Activated CD8-positive, alpha-beta memory T cell treated with anti-CD3 and anti-CD28 coated beads for 48 hours (primary cell): ENCODE measurements around the gene CYP4F22.
"Not testable (repeated sequence)": the region's sequence is repeated elsewhere in the genome, so short reads cannot be mapped to it uniquely, and the experiment has no call there.

Experiments used
- DNase-seq, 3 experiments: peaks; one replicate each; pipeline ENCODE4 v3.0.0-alpha.2; 2020; ENCODE audit warnings: low read depth in 2 of 3, low spot score in 2 of 3

CYP4F22 gene

DNA sequence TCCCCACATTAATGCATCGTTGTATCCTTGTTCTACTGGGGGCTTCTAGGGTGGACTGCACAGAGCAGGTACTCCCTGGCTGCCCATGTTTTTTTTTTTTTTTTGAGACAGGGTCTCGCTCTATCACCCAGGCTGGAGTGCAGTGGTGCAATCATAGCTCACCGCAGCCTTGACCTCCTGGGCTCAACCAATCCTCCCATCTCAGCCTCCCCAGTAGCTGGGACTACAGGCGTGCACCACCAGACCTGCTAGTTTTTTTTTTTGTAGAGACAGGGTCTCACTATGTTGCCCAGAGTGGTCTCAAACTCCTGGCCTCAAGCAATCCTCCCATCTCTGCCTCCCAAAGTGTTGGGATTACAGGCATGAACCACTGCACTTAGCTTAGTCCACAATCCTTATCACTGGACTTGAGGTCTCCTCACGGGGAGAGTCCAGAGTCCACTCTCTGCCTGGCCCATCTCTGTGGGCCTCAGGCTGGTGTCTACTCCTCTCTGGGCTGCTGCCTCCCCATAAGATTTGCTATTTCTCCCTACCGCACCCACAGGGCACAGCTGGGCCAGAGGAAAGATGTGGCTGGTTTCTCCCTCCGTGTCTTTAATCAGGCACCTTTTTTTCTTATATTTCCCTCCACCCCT lies 56.3 kb downstream of the CYP4F22 start:
- no peak for DNase-seq

DNA sequence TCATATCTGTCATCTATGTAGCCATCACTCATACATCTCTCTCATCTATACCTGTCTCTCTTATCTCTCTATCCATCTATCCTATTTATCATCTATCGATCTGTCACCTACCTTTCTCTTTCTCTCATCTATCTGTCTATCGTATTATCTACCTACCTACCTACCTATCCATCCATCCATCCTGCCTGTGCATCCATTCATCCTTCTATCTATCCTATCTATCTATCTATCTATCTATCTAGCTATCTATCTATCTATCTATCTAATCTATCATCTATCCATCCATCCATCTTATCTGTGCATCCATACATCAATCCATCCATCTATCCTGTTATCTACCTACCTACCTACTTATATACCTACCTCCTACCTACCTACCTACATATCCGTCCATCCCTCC lies 62.1 kb downstream of the CYP4F22 start:
- no peak for DNase-seq

DNA sequence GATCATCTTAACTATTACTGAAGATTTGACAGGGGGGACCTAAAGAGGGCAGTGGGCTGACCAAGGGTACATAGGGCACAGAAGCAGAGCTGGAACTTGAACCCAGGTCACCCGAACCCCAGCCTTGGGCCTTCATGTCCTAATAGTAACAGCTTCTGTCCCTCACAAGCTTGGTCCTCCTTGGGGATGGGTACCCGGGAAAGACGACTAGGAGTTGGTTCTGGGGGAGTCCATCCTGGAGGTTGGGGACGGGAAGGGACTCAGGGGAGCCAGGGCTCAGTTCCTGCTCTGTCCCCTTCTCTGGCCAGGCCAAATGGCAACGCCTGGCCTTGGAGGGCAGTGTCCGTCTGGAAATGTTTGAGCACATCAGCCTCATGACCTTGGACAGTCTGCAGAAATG lies 67.1 kb downstream of the CYP4F22 start:
- DNase-seq, result no peak

DNA sequence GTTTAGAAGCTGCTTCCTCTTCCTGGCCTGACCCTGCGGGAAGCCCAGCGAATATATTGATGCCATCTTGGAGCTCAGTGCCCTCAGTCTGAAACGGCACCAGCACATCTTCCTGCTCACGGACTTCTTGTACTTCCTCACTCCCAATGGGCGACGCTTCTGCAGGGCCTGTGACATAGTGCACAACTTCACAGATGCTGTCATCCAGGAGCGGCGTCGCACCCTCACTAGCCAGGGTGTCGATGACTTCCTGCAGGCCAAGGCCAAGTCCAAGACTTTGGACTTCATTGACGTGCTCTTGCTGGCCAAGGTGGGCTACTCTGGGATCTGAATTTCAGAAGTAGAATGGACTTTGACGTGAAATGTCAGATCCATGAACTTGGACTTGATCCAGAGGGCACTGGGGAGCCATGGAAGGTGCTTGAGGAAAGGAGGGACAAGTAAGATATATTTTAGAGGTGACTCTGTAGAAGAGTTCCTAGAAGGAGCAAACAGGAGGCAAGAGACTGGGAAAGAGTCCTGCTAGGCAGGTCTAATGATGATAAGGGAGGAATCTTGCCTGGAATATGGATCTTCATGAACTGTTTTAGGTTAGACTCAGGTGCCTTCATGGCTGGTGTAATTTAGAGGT lies 68.3 kb downstream of the CYP4F22 start:
- no peak for DNase-seq

DNA sequence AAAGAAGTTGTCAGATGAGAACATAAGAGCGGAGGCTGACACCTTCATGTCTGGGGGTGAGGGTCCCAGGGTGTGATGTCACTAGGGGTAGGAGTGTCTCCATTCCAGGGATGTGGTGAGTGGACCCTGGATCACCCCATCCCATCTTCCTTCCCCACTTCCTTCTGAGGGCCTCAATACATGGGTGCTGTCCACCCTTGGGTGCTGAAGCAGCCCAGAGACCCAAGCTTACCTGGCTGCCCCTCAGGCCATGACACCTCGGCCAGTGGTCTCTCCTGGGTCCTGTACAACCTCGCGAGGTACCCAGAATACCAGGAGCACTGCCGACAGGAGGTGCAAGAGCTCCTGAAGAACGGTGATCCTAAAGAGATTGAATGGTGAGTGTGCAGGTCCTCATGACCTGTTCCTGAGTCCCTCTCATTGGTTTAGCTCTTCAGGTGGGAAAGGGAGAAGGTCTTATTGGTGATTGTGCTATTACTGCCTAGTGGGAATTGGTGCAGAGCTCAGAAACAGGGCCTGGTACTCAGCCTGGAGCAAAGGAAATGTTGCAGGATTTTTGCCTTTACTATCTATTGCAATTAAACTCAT lies 69.0 kb downstream of the CYP4F22 start:
- no peak for DNase-seq

DNA sequence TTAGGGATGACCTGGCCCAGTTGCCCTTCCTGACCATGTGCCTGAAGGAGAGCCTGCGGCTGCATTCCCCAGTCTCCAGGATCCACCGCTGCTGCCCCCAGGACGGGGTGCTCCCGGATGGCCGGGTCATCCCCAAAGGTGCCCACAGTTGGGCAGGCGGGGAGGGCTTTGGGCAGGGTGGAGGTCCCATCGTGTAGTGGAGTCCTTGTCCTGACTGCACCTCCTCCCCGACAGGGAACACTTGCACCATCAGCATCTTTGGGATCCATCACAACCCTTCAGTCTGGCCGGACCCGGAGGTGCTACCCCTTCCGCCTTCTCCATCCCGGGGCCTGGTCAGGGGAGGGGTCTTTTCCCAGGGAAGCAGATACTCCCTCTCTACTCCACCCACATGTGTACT lies 75.0 kb downstream of the CYP4F22 start:
- no peak for DNase-seq

DNA sequence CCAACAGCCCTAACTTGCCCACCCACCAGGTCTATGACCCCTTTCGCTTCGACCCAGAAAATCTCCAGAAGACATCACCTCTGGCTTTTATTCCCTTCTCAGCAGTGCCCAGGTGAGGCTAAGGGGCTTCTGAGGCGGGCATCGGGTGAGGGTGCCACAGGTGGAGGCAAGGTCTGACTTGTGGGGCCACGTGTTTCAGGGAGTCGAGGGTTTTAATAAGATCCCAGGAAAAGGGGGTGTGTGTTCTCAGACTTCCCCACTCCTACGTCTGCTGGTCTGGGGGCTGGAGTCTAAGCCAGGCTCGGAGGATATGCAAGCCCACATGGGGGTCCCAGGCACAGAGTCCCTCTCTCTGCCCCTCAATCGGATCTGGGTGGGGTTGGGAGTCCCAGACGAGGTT lies 75.8 kb downstream of the CYP4F22 start:
- DNase-seq, result no peak

DNA sequence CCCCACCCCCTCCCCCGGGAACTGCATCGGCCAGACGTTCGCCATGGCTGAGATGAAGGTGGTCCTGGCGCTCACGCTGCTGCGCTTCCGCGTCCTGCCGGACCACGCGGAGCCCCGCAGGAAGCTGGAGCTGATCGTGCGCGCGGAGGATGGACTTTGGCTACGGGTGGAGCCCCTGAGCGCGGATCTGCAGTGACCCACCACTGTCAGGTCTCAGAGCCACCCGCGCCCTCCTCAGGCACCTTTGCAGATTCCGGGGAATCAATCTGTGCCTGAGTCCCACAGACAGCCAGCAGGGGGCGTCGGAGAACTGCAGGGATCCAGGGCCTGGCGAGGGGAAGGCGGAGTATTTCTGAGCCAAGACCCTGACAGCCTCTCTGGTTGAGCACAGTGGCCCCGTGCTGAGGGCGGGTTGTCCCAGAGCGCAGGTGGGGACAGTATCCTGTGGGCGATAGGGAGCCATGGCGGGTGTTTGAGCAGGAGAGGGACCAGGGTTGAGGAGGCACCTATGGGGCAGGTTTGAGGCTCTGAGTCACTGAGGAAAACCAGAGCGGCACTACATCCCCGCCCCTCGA lies 76.3 kb downstream of the CYP4F22 start:
- peak; percentile 59 to 90 (median 78) for DNase-seq

DNA sequence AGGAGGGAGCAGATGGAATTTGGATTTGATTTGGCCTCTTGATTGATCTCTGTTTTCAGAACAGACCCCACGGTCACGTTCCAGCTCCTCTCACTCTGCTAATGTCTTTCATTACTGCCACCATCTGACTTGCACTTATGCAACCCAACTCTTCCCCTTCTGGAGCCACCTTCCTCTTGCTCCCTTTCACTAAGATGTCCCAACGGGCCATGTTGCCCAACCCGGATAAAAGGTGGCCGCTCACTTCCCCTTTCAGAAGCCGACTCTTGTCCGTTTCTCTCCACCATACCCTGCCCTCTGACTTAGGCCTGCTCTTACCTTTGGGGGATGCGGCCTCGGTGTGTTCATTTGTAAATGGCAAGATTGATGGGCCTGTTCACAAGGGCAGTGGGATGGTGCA lies 79.3 kb downstream of the CYP4F22 start:
- no peak for DNase-seq

DNA sequence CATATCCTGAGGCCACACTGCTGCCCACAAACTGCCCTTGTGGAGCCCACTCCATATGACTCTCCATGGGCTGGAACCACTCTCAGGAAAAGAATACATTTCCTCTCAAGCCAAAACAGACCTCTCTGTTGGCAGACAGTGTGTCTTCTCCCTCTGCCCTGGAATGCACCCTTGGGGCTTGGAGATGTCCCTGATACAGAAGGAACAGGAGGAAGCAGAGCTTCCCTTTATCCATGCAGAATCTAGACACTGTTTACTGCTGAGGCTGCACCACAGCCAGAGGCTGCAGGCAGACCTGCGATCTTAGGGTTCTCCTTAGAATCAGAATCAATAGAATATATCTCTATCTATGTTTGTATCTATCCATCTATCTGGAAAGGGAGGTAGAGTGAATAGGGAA lies 79.9 kb downstream of the CYP4F22 start:
- DNase-seq, result no peak

DNA sequence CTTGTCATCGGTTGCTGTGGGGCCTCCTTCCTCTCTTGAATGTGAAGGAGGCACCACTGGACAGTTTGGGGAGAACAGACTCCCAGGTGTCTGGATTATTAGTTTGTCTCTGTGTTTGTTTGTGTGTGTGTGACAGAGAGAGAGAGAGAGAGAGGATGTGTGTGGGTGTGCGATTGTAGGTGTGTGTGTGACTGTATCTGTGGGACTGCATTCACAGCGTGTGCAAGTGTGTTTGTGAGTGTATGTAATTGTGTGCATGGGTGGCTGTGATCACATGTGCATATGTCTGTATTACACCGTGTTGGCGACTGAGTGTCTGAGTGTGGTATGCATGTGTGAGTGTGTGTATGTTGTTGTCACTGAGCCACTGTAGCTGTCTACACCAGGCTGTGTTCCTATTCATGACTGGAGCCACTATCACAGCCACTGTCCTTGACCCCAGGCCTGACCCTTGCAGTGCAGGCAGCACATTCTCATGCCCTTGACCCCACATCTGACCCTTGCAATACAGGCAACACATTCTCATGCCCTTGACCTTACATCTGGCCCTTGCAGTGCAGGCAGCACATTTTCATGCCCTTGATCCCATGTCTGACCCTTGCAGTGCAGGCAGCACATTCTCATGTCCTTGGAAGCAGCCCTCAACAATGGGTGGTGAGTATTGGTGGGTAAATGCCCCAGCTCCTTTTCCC lies 81.6 kb downstream of the CYP4F22 start:
- DNase-seq, result no peak

DNA sequence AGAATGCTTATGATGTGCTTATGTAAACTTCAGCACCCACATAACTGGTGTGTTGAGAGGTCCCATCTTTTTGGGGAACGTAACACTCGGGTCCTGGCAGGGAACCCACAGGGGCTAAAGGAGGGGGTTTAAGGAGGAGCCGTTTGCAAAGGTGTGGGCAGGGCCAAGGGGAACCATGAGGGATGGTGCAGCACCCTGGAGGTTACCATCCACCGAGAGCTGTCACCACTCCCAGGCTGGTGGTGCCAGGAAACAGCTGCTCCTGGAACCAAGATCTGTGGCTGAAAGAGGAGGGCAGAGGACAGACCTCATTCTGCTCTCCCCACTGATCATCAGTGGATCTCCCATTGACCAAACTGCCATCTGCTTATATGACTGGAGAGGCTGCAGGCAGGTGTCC lies 83.5 kb downstream of the CYP4F22 start:
- DNase-seq, result no peak

DNA sequence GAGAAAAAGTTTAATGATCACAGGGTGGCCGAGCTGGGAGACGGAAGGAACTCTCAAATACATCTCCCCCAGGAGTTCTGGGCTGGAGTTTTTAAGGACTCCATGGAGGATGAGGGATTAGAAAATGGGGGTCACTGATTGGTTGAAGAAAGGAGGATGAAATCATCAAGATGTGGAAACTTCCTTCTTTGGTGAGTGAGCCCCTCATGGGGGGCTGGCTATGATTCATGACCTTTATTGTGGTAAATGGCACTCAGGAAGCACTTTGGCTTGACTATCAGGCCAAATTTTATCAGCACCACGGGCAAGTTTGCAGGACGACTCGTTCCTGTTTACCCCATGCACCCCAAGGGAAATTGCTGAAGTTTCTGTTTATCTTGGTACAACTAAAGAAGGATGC lies 84.2 kb downstream of the CYP4F22 start:
- DNase-seq, result not testable (repeated sequence)

DNA sequence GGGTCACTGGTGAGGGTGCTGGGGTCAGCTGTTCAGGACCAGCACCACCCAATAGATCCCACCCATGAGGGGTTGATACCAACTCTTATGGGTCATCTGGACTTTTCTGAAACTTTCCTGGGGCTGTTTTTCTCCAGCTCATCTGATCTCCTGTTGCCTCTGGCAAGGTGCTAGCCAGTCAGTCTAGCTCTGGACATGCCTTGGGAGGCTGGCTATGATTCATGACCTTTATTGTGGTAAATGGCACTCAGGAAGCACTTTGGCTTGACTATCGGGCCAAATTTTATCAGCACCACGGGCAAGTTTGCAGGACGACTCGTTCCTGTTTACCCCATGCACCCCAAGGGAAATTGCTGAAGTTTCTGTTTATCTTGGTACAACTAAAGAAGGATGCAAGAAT lies 85.4 kb downstream of the CYP4F22 start:
- DNase-seq, result not testable (repeated sequence)

DNA sequence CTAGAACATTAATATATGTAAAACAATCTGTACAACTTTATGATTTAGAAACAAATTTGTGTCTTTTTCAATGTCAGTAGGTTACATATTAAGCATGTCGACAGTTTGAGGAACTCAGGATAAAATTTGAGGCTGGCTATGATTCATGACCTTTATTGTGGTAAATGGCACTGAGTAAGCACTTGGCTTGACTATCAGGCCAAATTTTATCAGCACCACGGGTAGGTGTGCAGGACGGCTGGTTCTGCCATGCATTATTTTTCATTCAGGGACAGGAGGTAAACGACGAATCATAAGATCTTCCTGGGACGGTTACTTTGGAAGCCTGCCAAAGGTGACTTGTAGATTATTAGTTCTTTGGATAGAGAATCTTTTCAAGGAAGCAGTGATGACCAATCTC lies 86.7 kb downstream of the CYP4F22 start:
- DNase-seq, result no peak
